ENCODE data around the gene DNAJC5G.

Gene DNAJC5G

DNA sequence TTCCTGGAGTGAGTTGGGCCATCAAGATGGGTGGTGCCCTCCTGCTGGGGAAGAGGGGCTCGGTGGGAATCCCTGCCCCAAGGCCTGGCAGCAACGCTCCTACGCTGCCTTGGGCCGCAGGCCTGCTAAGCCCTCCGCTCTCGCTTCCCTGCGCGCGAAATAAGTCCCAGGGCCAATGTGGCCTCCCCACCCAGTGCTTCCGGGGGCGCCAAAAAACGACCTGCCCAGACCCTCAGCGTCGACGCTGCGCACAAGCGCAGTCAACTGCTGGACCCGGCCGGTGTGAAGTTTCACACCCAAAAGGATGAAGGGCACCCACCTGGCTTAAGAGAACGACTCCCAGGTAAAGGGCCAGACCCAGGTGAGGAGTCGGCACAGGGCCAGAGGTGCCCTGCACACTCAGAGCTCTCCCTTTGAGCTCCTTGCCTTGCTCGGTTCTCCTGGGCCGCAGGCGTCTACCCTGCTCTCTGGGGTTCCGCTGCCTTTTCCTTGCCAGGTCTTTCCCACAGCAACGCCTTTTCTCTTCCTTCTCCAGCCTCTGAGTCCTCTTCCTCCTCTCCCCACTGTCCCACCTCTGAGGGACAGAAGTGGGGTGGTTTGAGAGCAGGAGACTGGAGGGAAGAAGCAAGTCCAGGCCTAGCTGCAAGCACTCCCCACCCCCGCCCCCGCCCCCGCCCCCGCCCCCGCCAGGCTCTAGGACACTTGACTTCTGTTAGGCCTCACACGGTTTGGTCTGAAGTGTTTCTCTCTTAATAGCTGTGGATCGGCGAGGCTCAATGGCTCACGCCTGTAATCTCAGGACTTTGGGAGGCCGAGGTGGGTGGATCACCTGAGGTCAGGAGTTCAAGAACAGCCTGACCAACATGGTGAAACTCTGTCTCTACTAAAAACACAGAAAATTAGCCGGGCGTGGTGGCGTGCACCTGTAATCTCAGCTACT lies at the start of gene DNAJC5G:
DNAJC5G (plus strand) TSS at position 223 of the 940 bp plus-strand sequence. CDS start 1,296 bp downstream, outside the sequence.
- no peak for DNase-seq (ENCODE audit: low read depth in 2 of 2, low spot score in 1 of 2)

- DNase-seq (ENCODE audit: low read depth in 2 of 2, low spot score in 1 of 2) = no peak
Observed at GRCh38 chr2:27225526-27225925, 49.7 kb upstream of the DNAJC5G start.

DNA sequence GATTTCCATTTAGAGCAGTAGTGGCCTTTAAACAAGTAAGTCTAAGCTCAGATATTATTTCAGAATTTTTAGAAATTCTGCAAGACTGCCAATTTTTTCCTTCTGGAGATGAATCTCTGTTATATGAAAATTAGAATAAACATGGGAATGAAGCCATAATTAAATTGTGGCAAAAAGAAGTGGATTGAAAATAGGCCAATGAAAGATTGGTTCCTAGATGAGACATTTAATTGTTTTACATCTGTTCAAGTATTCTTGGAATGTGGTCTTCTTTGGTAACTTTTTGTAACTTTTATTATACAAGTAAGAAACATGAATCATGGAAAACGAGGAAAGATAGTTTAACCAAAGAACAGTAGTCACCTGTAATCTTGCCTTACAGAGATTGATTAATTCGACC lies 47.7 kb upstream of the DNAJC5G start:
- no peak for DNase-seq (ENCODE audit: low read depth in 2 of 2, low spot score in 1 of 2)

DNA sequence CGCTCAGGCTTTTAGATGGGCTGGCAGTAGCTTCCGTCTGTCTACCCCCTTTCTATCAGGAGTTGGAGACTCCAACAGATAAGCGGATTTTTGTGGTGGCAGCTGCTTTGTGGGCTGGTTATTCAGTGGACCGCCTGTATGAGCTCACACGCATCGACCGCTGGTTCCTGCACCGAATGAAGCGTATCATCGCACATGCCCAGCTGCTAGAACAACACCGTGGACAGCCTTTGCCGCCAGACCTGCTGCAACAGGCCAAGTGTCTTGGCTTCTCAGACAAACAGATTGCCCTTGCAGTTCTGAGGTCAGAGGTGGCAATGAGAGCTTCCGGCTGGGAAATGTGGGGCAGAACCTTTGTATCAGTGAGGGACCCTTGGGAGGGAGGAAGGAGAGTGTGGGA lies 43.3 kb upstream of the DNAJC5G start:
- no peak for DNase-seq (ENCODE audit: low read depth in 2 of 2, low spot score in 1 of 2)

DNA sequence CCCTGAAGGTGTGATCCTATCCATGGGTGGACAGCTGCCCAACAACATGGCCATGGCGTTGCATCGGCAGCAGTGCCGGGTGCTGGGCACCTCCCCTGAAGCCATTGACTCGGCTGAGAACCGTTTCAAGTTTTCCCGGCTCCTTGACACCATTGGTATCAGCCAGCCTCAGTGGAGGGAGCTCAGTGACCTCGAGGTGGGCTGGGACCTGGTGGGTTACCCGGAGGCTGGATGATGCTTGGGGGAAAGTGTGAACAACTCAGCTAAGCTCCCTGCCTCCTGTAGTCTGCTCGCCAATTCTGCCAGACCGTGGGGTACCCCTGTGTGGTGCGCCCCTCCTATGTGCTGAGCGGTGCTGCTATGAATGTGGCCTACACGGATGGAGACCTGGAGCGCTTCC lies 41.9 kb upstream of the DNAJC5G start:
- DNase-seq (ENCODE audit: low read depth in 2 of 2, low spot score in 1 of 2) = no peak

DNA sequence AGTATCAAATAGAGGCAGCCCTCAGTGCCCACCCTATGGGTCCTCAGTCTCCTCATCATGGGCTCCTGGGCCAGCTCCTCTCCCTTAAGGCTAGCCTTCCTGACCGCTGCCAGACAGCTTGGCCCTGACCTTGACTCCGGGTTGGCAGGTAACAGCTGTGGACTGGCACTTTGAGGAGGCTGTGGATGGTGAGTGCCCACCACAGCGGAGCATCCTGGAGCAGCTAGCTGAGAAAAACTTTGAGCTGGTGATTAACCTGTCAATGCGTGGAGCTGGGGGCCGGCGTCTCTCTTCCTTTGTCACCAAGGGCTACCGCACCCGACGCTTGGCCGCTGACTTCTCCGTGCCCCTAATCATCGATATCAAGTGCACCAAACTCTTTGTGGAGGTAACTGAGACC lies 39.1 kb upstream of the DNAJC5G start:
- no peak for DNase-seq (ENCODE audit: low read depth in 2 of 2, low spot score in 1 of 2)

DNA sequence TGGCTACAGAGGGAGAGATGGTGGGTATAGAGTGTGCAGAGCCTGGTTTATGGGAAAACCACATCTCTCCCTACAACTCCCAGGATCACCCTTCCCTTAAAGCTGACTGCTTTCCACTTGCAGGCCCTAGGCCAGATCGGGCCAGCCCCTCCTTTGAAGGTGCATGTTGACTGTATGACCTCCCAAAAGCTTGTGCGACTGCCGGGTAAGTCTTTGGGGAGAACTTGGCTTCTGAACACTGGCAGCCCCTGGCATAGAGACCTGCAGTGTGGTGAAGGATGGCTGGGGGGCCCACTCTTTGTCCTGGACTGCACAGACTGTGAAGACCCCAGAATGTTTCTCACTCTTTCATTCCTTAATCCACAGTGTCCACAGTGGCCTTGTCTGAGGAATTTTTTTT lies 38.6 kb upstream of the DNAJC5G start:
- no peak for DNase-seq (ENCODE audit: low read depth in 2 of 2, low spot score in 1 of 2)

- no peak for DNase-seq (ENCODE audit: low read depth in 2 of 2, low spot score in 1 of 2)
Observed at GRCh38 chr2:27237341-27237945, 37.8 kb upstream of the DNAJC5G start.

DNA sequence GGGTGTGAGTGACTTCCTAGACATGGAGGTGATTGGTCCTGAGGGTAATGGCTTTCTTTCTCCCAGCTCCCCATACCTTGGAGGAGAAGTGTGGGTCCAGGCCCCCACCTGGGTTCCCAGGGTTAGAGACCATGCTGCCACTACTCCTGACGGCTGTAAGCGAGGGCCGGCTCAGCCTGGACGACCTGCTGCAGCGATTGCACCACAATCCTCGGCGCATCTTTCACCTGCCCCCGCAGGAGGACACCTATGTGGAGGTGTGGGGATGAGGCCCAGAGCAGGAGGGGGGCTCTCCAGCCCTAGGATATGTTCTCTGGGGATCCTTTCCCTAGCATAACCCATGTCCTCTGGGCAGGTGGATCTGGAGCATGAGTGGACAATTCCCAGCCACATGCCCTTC lies 36.3 kb upstream of the DNAJC5G start:
- no peak for DNase-seq (ENCODE audit: low read depth in 2 of 2, low spot score in 1 of 2)

DNA sequence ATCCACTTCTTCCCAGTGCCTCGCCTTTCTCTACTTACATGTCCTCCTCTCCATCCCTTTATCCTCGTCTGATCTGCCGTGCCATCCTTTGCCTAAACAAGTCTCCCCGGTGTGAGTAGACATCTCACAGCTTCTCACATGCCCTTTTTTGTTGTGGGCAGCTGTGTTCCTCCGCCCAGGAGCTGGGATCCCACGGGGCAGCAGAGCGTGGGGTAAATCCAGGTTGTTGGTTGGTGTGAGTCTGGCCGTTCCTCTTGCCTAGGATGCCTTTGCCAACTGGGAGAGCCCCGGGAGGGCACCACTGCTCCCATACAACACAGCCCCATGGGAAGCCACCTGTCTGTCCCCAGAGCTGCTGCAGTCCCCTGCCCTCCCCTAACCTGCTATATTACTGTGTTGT lies 34.8 kb upstream of the DNAJC5G start:
- DNase-seq (ENCODE audit: low read depth in 2 of 2, low spot score in 1 of 2) = no peak

DNA sequence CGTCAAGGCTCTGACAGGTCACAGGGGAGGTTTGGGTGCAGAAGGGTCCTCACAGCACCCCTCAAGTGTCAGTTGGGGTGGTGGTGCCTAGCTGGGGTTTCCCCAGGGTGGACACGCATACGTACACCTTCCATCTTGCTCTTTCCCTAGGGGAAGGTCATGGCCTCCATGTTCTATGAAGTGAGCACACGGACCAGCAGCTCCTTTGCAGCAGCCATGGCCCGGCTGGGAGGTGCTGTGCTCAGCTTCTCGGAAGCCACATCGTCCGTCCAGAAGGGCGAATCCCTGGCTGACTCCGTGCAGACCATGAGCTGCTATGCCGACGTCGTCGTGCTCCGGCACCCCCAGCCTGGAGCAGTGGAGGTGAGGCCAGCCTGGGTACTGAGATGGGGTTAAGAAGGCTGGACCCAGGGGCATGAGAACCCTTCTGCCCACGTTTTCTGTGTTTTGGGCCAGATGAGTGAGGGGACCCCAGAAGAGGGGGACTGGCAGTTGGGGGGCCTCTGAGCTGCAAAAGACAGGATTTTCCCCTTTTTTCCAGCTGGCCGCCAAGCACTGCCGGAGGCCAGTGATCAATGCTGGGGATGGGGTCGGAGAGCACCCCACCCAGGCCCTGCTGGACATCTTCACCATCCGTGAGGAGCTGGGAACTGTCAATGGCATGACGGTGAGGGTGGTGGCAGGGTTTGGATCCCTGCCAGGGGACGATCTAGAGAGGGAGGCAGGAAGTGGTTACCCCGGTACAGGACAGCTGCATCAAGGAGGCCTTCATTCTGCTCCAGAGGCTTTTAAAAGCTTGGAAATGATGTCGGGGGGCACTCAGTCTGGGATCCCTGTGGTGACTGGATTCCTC lies 33.2 kb upstream of the DNAJC5G start:
- no peak for DNase-seq (ENCODE audit: low read depth in 2 of 2, low spot score in 1 of 2)

GRCh38 chr2:27242614-27242951 lies 32.6 kb upstream of the DNAJC5G start:
- DNase-seq (ENCODE audit: low read depth in 2 of 2, low spot score in 1 of 2) = no peak

GRCh38 chr2:27243391-27244130 lies 31.7 kb upstream of the DNAJC5G start:
- no peak for DNase-seq (ENCODE audit: low read depth in 2 of 2, low spot score in 1 of 2)

- DNase-seq (ENCODE audit: low read depth in 2 of 2, low spot score in 1 of 2) = no peak
Observed at GRCh38 chr2:27245116-27245515, 30.1 kb upstream of the DNAJC5G start.

GRCh38 chr2:27245626-27246025 lies 29.6 kb upstream of the DNAJC5G start:
- DNase-seq (ENCODE audit: low read depth in 2 of 2, low spot score in 1 of 2) = no peak

DNA sequence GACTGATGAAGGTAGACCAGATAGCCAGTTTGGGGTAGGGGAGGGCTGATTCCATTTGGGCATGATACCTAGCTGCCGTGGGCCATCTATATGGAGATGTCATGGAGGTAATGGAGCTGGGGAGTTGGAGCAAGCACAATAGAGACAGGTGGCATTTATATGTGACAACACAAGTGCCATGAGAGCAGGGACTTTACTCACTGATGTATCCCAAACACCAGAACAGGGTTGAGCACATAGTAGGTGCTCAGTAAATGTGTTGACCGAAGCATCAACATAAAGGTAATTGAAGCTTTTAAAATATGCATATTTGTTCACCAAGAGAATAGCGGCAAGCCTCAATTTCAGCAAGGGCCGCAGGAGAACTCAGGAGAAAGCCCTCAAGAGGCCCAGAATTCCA lies 27.3 kb upstream of the DNAJC5G start:
- no peak for DNase-seq (ENCODE audit: low read depth in 2 of 2, low spot score in 1 of 2)

- no peak for DNase-seq (ENCODE audit: low read depth in 2 of 2, low spot score in 1 of 2)
Observed at GRCh38 chr2:27249159-27249890, 25.9 kb upstream of the DNAJC5G start.

DNA sequence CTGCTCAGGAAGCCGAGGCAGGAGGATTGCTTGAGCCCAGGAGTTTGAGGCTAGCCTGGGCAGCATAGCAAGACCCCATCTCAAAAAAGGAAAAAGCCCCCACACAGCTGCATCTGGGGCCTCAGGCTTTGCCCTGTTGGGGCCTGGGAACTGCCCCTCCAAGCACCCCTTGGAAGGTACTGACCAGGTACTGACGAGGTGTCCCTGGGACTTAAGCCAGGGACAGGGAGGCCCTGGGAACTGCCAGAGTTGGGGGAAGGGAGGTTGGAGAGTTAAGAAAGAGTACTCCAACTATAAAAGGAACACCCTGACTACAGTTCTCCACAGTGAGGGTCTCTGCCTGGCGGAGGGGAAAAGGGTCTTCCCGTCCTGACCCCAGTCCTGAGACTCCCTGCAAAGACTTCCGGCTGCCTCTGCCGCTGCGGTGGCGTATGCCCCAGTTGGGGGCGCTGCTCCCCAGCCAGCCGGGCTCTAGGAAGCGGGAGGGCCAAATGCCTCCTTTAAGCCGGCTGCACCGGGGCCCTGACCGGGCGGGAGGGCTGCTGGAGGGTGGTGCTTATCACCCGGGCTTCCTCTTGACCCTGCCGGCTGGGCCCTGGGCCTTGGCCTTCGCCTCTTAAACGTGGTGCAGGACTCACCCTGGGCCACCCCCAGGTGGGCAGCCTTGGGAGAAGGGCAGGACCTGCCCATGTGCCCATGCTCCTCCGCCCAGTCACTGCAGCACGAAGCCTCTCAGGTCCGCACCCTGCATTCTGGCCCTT lies 25.2 kb upstream of the DNAJC5G start:
- no peak for DNase-seq (ENCODE audit: low read depth in 2 of 2, low spot score in 1 of 2)

GRCh38 chr2:27250652-27251379 lies 24.4 kb upstream of the DNAJC5G start:
- DNase-seq (ENCODE audit: low read depth in 2 of 2, low spot score in 1 of 2) = no peak
